T-helper 2 cell (primary cell): ENCODE measurements around the gene ADAMTS17.

ENCODE experiments used
- DNase-seq, 5 experiments: peaks; one replicate each; pipeline versions ENCODE4 v3.0.0 to v3.0.0-alpha.2; 2012 to 2022

ADAMTS17 gene

DNA sequence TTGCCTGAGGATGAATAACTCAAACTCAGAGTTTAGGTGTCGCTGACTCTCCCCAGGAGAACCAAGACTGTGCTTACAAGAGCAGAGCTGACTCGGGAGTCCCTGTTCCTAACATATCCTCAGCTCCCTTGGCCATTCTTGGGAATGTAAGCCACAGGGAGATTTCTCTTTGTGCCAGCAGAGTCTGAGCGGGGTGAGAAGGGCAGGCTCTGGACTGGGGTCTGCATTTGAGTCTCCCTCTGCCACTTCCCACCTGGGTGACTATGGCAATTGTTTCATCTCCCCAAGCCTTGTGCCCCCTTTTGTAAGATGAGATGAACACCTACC lies 126.0 kb downstream of the ADAMTS17 start:
- no peak for DNase-seq

- no peak for DNase-seq
Measured at GRCh38 chr15:100215031-100215842, 126.5 kb downstream of the ADAMTS17 start.

GRCh38 chr15:100211855-100212850 lies 129.6 kb downstream of the ADAMTS17 start:
- DNase-seq = no peak

- no peak for DNase-seq
Measured at GRCh38 chr15:100210338-100210737, 131.4 kb downstream of the ADAMTS17 start.

- DNase-seq = no peak
Measured at GRCh38 chr15:100208921-100209603, 132.7 kb downstream of the ADAMTS17 start.

- DNase-seq = no peak
Measured at GRCh38 chr15:100207053-100207452, 134.7 kb downstream of the ADAMTS17 start.

- DNase-seq = no peak
Measured at GRCh38 chr15:100206643-100207042, 135.1 kb downstream of the ADAMTS17 start.

DNA sequence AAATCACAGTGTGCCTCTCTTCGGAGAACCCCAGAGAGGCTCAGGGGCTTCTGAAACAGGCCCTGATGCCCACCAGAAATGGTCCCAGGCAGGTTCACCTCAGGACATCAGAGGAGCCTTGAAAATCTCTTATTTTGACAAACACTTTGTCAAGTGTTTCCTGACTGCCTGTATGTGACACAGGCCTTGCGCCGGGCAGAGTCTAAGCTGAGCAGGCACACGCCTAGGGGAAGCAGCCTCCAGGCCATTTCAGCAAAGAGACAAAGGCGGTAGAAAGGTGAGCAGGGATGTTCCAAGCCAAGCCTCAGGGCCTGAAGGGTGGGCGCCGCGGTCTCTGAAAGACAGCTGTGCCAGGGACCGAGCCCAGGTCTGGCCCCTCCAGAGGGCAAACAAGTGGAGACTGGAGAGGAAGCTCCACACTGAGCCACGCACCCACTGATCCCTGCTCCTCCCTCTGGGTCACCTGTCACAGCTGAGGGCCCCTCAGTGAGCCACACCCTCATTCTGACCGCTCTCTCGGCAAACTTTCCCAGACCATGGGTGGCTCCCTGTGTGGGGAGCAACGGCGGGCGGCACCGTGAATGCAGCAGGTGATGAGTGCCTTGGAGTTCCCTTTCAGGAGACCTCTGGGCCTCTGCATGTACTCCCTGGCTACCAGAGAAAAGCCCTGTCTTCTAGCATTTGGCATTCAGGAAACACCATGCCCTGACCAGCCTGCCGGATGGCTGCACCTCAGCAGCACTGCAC lies 136.1 kb downstream of the ADAMTS17 start:
- no peak for DNase-seq

GRCh38 chr15:100204771-100205170 lies 137.0 kb downstream of the ADAMTS17 start:
- DNase-seq = no peak

- DNase-seq = no peak
Measured at GRCh38 chr15:100204211-100204610, 137.6 kb downstream of the ADAMTS17 start.

DNA sequence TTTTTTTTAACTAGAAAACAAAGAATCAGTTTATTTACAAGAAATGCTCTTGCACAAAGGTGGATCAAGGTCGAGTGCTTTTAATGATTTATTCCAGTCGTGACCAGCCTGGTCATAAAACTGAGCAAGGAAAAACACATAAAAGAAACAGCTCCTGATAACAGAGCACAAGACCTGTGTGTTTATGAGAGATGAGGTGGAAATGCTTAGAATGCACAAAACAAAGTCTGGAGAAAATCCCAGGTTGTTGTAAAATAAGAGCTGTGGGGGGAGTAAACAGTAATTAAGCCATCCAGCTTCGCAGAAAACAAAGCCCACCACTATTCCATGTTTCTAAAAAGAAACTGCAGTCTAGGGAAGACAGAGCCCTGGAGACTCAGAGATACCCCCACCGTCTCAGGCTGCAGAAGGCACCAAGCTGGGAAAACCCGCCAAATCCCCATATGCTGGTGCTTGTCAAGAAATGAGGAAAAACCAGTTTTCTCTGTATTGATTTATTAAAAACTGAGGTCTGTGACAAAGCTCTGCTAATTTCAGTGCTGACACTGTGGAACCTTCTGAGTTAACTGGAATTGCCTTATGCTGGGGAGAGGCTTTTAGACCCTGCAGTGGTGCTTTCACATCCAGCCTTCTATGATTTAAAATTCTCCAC lies 139.3 kb downstream of the ADAMTS17 start:
- DNase-seq = no peak

- DNase-seq = peak in 2 of 5 experiments; percentile 45 to 50
Measured at GRCh38 chr15:100201376-100202280, 140.1 kb downstream of the ADAMTS17 start.

DNA sequence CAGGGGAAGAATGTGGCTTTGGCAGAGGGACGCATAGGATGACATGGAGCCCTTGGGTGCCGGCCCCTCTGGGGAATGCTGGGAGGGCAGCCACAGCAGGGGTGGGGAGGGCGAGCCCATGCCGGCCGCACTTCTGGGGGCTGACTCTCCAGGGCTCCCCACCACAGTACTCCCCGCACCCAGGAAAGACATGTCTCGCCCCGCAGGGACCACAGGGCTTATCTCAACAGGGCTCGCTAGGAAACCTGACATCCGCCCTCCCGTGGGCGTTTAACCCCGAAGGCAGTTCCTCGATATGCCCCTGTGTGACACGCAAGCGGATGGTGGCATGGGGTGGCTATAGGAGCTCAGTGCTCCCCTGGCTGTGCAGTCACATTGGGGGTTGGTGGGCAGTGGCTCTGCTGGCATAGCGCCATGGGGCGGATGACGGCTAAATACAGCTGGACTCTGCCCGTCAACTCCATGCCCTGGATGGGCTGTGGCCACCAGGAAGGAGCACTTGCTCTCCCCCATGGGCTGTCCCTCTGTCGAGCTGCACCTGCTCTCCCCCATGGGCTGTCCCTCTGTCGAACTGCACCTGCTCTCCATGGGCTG lies 141.4 kb downstream of the ADAMTS17 start:
- DNase-seq = peak in 1 of 5 experiments; percentile 2

GRCh38 chr15:100199711-100200286 lies 142.0 kb downstream of the ADAMTS17 start:
- no peak for DNase-seq

- DNase-seq = no peak
Measured at GRCh38 chr15:100198442-100198841, 143.3 kb downstream of the ADAMTS17 start.

GRCh38 chr15:100196326-100197058 lies 145.3 kb downstream of the ADAMTS17 start:
- DNase-seq = no peak

DNA sequence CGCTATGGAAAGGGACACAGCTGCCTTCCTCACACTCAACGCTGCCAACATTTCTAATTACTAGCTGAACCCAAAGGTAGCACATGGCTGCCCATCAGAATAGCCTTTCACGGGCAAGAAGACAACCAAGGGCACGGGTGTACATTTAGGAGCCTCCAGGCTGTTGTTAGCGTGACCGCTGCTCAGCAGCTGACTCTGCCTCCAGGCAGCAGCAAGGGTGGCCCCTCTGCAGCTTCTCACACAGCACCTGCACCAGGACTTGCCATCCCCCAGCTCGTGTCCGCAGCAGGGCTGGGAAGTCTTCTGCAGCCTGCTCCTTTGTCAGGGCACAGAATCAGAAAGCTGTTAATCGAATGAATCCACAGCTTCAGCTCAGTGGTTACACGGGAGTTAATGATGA lies 146.8 kb downstream of the ADAMTS17 start:
- no peak for DNase-seq

GRCh38 chr15:100193277-100193860 lies 148.4 kb downstream of the ADAMTS17 start:
- DNase-seq = no peak
